Choroid plexus epithelial cell (primary cell): ENCODE results near the gene GPHA2.

Source experiments
- DNase-seq: peaks from one replicate; pipeline ENCODE4 v3.0.0-alpha.2; 2010; ENCODE audit warnings: low read depth
- H3K4me3 ChIP-seq: 2 replicates; pipeline ENCODE4 v1.5.1; 2011; ENCODE audit warnings: low read depth, mild to moderate bottlenecking, control low read depth, low read length, moderate library complexity
- CTCF ChIP-seq: conservative IDR thresholded peaks from 2 replicates; pipeline ENCODE4 v1.5.1; 2011; ENCODE audit warnings: low read depth, mild to moderate bottlenecking, control low read depth, inconsistent platforms, low read length, moderate library complexity

Gene GPHA2

GRCh38 chr11:64916040-64916774 is 19.5 kb downstream of the GPHA2 start:
- peak overlapping the region; percentile 76 for H3K4me3 ChIP-seq
- TF ChIP-seq CTCF: no peak
- peak; percentile 59 for DNase-seq

- peak overlapping the region; percentile 76 for H3K4me3 ChIP-seq
- DNase-seq: no peak
- TF ChIP-seq CTCF: no peak
Observed at GRCh38 chr11:64915376-64915887, 20.3 kb downstream of the GPHA2 start.

- no peak for DNase-seq
- H3K4me3 ChIP-seq: no peak overlapping the region
- TF ChIP-seq CTCF: no peak
Observed at GRCh38 chr11:64914123-64914522, 21.6 kb downstream of the GPHA2 start.

- TF ChIP-seq CTCF: no peak
- no peak overlapping the region for H3K4me3 ChIP-seq
- no peak for DNase-seq
Observed at GRCh38 chr11:64913171-64913727, 22.4 kb downstream of the GPHA2 start.

GRCh38 chr11:64911689-64912088 is 24.0 kb downstream of the GPHA2 start:
- no peak for TF ChIP-seq CTCF
- H3K4me3 ChIP-seq: no peak overlapping the region
- DNase-seq: no peak

- TF ChIP-seq CTCF: no peak
- DNase-seq: no peak
- H3K4me3 ChIP-seq: no peak overlapping the region
Observed at GRCh38 chr11:64911142-64911541, 24.6 kb downstream of the GPHA2 start.
